GM21390 (cell line): Measurements from ENCODE around the gene KLF5.
"Not testable (repeated sequence)": the region's sequence is repeated elsewhere in the genome, so short reads cannot be mapped to it uniquely, and the experiment has no call there.

Experiments
- ATAC-seq: cut with Tn5 transposase; IDR thresholded peaks from one replicate; pipeline ENCODE4 v1.9.1; 2021; ENCODE audit not compliant: unreplicated experiment

The KLF5 gene

DNA sequence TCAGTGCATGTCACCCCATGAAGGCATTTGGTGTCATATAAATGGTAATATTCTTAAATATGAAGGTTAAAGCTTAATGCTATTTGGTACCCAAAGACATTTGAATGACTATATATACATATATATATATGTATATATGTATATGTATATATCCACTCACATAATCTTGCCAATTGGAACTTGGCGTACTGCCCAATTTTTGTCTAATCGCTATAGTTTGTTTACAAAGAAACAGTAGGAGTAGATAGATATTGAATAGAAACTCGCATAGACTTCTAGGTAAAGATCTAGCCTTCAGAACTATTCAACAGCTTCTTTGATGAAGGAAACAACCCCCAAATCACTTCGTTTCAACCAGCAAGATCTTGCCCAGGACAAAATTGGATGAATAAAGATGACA lies 24.1 kb downstream of the KLF5 start:
- ATAC-seq = no peak

DNA sequence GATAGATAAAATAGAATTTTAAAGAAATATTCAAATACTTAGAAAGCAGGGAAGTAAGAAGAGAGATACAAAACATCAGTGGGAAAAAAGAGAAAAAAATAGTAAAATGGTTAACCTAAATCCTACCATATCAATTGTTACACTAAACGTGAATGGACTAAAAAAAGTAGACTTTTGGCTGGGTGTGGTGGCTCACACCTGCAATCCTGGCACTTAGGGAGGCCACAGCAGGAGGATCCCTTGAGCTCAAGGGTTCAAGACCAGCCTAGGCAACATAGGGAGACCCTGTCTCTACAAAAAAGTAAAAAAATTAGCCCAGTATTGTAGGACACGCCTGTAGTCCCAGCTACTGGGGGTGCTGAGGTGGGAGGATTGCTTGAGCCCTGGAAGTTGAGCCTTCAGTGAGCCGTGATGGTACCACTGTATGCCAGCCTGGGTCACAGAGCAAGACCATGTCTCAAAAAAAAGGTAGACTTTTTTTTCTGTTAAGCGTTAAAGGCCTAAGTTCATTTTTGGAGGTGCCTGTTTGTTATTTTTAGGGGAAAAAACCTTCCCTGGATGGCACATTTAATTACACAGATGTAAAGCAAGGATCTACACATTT lies 29.6 kb downstream of the KLF5 start:
- ATAC-seq = no peak

DNA sequence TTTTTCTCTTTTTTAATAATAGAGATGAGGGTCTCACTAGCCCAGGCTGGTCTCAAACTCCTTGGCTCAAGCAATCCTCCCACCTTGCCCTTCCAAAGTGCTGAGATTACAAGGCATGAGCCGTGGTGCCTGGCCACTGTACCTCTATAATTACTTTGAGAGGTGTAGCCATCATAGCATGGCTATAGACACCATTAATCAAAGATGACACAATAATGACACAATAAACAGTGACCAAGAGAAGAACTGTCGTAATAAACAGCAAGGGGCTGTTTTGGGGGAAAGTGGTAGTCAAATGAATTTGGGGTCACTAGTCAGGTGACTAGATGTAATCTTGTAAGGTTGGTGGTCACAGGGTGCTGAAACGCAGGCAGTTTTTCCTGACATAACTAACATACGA lies 30.4 kb downstream of the KLF5 start:
- ATAC-seq = no peak

DNA sequence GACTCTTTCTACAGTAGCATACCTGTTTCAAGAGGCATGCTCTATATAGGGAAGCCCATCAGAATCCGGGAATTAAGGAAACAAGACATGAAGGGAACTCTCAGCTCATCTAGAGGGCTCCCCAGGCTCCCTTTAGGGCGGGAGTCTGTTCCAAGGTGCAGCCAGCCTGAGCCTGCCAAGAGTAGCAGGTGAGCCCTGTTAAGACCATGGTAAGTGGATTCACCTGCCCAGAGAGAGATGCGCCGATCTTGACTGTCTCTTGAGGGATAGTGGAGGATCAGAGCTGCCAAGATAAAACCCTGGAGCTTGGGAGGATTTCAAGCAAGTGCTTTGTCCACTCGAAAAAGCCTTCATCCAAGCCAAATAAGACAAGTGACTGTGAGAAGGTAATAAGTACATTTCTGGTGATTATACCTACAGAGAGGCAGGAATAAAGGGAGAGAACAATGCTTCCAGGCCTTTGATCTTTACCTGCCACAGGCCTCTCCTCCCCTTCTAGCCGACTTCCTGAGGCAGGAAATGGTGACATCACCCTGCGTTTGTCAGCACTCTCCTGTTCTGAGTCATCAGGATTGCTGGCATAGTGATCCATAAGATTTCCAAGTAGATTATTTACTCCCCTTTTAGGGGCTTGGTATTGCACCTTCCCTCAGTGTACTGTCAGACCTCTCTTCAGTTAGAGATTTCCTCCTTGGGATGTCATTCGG lies 31.5 kb downstream of the KLF5 start:
- ATAC-seq = peak; percentile 55

DNA sequence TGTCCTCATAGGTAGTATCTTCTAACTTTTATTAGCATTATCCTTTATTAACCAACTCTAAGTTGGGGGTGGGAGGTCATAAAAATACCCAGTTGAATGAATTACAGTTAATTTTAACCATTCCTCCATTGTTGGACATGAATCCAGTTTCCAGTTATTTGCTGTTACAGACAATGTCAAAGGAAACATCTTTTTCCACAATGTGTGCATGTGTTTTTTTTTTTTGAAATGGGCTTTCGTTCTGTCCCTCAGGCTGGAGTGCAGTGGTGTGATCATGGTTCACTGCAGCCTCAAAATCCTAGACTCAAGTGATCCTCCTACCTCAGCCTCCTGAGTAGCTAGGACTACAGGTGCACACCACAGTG lies 32.0 kb downstream of the KLF5 start:
- no peak for ATAC-seq

DNA sequence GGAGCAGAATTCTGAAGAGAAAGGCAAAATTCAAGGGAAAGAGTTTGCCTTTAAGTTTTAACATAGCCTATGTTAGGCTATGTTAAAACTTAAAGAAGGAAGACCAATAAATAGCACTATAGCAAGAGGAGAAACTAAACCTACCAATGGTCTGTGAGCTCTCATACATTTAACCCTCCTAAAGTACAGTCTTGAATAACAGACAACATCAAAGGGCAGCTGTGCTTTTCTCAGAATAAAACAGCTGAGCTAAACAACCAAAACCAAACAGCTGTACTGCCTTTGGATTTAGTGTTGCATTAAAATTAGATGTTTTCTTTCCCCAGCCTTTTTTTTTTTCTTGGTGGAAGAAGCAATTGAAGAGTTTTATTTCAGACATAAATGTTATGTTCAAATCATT lies 34.0 kb downstream of the KLF5 start:
- no peak for ATAC-seq

DNA sequence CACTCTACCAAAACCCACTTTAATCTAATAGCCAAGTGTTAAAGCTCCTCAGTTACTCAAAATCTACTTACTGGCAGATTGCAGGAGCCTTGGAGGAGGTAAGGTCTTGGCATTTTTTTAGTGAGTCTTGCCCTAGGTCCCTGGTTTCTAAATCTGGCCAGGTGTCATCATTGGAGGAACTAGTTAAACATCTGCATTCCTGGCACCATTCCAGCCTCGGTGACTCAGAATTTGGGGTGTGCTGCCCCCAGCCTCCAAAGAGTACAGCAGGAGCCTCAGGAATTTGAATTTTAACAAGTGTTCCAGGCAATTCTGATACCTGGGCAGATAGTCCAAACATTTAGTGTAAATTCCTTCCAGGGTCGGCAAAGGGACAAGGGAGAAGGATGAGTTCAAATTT lies 37.4 kb downstream of the KLF5 start:
- no peak for ATAC-seq

DNA sequence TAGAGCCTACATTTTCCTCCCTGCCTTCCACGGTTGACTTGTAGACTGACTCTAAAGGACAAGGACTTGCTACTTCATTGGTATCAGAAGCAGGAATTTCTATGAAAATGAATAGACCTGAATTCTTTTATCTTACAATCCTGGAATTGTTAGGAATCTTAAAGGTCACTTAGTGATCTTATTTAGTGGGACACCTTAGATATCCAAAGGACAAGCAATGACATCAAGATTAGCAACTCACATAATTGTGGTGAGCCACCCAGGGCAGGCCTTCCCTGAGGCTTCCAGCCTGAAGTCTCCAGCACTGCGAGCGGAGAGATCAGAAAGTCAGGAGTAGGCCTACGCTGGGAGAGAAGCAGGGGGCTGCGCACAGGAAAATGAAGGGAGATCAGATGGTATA lies 37.8 kb downstream of the KLF5 start:
- ATAC-seq = no peak

DNA sequence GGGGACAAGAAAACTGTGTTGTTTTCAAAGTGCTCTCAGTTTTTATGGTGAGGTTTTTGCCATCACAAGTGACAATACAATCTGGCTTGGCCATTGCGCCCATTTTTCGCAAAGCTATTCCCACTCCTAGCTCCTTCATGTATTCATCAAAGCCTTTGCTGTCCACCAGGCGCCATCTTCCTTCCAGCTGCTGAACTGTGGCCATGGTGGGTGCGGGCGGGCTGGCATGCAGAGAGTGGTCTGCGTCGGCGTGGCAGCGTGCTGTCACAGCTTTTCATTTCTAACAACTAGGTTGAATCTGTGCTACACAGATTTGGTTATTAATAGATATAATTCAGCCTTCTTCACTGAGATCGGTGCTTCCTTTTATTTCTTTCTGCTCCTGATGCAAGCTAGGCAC lies 42.0 kb downstream of the KLF5 start:
- ATAC-seq = not testable (repeated sequence)

DNA sequence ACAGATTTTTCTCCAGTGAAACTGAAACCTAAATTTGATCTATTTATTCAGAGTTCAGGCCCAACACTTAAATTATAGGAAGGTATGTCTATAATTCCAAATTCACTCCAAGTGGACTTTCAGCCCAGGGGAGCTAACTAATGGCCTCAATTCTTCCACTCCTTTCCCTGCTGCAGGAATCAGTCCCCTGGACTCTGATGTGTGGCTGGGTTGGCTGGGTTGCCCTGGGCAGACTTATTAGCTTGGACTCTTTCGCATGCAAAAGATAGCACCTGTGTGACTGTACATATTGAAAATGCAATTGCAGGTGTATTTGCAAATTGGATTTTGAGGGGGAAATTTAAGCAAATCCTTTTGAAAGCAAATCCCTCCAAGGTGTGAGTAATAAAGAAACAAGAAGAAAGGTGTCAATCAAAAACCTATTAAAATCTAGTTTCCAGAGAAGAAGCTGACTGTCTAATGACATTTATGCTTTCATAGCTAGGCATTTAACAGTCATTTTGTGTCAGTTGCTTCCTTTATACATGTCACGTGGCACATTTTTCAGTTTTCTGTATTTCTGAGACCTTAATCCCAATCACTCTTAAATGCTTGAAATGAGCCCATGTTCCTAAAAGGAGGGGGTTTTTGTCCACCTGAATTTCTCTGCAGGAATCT lies 42.7 kb downstream of the KLF5 start:
- ATAC-seq = no peak

DNA sequence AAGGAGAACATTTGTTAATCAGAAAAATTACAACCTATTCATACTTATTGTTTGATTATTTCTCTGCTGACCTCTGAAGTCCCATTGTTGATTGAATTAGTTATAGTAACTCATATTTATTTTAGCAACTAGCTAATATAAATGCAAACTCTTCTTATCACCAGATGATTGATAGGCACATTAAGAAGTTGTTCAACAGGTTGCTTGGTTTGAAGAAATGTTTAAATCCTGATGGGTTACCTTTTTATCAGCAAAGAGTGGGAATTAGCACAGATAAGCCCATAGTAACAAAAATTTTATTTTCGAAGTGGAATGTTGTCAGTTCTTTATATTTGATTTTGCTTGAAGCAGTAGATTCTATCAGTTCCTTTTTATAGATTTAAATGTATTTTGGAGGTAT lies 44.4 kb downstream of the KLF5 start:
- ATAC-seq = no peak

DNA sequence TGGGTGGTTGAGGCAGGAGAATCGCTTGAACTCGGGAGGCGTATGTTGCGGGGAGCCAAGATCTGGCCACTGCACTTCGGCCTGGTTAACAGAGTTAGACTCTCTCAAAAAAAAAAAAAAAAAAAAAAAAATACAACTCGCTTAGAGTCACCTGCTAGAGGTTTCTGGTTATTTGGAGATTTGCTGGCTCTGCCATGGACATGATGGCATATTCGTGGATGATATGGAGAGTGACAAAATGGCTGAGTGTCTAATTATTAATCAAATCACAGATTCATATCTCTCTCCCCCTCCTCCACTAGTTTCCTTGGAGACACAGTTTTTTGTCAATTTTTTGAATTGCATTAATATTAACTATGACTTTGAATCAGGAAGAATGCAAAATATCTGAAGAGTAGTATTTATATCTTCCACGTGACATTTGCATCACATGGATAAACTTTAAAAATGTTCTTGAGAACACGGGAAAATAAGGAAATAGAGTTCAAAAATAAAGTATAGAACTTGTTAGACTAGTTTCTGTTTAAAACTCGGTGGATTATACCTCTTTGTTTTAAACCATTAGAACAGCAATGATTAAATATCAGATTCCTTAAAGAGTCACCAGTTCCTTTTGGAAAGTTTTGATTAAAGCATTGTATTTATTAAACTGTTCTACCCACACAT lies 47.8 kb downstream of the KLF5 start:
- no peak for ATAC-seq

DNA sequence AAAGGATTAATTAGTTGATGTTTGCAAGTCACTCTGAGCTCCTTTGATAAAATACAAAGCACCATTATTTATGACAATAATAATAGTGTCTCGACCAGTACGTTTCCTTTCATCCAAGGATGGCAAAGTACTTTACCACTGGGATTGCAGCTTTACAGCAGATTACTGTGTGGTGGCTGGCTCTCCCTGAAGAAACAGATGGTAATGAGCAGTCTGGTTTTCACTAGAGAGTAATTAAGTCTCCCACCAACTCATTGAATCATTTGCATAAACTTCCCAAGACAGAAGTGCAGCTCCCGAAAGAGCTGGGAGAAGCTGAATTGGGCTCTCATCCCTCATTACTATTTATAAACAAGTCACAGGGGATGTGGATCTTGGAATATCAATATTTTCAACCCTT lies 48.7 kb downstream of the KLF5 start:
- no peak for ATAC-seq

DNA sequence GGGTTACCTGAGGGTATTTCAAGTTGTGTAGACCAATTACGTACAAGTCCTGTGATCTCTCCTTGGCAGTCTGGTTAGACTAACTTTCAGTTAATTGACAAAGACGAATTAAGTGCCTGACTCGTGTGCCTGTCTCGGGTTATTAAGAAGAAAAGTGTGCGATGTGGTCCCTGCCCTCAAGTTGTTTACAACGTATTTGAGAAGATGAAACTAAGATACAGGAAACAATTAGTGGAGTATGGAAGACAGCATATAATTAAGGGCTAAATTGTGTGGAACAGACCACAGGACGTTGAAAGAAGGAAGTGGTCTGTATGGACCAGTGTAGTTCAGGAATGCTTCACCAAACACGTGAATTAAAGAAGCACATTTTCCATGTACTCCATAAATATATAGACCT lies 49.2 kb downstream of the KLF5 start:
- no peak for ATAC-seq

DNA sequence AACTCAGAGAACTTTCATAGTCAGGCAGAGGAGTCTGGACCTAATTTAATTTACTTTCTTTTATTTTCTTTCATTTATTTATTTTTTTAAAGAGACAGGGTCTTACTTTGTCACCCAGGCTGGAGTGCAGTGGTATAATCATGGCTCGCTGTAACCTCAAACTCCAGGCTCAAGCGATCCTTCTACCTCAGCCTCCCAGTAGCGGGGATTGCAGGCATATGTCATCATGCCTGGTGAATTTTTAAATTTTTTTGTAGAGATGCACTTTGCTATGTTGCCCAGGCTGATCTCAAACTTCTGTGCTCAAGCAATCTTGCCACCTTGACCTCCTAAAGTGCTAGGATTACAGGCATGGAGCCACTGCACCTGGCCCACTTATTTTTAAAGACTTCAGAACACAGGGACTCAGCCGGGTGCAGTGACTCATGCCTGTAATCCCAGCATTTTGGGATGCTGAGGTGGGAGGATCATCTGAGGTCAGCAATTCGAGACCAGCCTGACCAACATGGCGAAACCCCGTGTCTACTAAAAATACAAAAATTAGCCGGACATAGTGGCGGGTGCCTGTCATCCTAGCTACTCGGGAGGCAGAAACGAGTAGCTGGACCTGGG lies 50.6 kb downstream of the KLF5 start:
- ATAC-seq = no peak

DNA sequence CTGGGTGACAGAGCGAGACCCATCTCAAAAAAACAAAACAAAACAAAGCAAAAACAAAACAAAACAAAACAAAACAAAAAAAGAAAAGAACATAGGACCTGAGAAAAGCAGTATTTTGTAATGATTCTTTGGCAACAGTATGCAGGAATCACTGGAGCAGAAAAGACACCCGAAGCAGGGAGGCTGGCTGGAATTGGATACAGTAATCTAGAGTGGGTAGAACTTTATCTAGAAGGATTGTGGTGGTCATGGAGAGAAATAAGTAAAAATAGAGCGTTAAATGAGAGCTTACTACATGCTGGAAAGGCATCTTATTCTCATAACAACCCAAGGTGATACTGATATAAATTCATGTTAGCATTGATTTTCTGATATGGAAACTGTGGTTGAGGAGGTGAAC lies 51.2 kb downstream of the KLF5 start:
- no peak for ATAC-seq

DNA sequence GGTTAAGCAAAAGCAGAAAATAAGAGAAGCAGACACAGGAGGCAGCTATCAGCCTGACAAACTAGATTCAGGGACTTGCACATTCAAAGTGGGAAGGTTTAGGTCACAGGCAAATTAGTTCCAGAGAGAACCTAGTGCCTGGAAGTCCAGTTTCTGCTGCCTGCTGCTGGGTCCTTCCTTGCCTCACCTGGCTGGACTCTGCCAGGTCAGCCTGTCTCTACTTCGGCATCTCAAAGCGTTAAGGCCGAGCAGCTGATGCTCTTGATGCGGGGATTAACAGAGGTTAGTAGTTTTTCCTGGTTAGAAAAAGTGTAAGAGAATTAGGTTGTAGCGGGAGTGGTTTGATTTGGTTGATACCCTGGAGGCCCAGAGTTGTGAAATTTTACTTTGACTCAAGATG lies 52.0 kb downstream of the KLF5 start:
- ATAC-seq = no peak

DNA sequence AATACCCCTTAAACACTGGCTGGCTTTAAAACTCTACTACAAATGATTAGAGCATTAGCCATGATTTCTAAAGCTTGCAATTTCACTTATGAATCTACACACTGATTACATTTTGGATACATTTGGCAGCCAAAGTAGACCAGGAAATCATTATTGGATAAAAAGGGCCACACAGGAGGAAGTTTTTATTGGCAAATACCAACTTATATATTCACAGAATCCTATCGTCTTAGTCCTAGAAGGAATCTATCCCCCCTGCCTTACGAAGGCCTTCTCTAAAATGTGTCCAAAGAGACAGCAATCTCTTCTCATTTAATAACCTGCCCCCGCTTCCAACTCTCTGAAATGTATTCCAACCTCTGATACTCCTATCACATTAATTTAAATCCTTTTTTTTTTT lies 52.5 kb downstream of the KLF5 start:
- no peak for ATAC-seq

DNA sequence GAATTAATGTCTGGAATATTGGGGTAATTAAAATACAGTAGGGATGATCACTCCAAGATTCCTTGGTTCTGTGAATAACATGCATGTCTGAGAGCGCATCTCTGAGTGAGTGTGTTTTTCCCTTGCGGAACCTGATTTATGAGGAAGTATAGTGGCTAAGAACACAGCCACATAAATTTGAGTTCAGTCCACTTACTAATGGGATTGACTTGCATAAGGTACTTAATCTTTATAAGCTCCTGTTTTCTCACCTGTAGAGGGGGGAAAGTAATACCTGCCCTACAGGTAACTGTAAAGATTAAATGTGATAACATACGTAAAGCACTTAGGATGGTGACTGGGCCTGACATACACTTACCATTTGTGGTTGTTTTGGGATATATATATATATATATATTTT lies 60.8 kb downstream of the KLF5 start:
- ATAC-seq = no peak
